Measurements from ENCODE around the gene LGR6.

LGR6 gene

DNA sequence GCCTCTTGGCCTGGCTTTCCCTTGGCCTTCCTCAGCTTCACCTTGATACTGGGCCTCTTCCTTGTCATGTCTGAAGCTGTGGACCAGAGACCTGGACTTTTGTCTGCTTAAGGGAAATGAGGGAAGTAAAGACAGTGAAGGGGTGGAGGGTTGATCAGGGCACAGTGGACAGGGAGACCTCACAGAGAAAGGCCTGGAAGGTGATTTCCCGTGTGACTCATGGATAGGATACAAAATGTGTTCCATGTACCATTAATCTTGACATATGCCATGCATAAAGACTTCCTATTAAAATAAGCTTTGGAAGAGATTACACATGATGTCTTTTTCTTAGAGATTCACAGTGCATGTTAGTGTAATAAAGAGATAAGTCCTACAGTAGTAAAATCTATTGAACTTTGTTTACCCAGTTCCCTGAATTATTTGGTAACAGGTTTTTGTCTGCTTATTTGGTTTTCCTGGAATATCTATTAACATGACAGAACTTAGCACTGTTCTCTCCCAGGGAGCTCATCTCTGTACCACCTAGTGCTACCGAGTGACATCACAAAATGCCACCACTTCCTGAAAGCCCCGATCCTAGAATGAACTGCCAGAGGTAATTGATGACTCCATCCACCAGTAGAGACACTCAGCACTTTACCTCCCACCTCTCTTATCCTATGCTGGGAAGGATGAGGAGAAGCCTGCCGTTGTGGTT, 125.9 kb downstream of the LGR6 start:
- no peak overlapping the region for H3K4me2 ChIP-seq
- H3K79me2 ChIP-seq (ENCODE audit: insufficient read depth, low read depth): no peaks in the 10 kb centered on the region
- no peak overlapping the region for H3K9ac ChIP-seq
- H3K27me3 ChIP-seq (ENCODE audit: insufficient read depth, low read depth): no peaks in the 10 kb centered on the region
- H3K4me1 ChIP-seq (ENCODE audit: low read depth, poor library complexity, severe bottlenecking): no peaks in the 10 kb centered on the region
- no peak overlapping the region for H3K27ac ChIP-seq
- no peaks in the 10 kb centered on the region for H3K36me3 ChIP-seq (ENCODE audit: insufficient read depth)
- H4K20me1 ChIP-seq (ENCODE audit: insufficient read depth): no peaks in the 10 kb centered on the region
- TF ChIP-seq, protein P1, sequence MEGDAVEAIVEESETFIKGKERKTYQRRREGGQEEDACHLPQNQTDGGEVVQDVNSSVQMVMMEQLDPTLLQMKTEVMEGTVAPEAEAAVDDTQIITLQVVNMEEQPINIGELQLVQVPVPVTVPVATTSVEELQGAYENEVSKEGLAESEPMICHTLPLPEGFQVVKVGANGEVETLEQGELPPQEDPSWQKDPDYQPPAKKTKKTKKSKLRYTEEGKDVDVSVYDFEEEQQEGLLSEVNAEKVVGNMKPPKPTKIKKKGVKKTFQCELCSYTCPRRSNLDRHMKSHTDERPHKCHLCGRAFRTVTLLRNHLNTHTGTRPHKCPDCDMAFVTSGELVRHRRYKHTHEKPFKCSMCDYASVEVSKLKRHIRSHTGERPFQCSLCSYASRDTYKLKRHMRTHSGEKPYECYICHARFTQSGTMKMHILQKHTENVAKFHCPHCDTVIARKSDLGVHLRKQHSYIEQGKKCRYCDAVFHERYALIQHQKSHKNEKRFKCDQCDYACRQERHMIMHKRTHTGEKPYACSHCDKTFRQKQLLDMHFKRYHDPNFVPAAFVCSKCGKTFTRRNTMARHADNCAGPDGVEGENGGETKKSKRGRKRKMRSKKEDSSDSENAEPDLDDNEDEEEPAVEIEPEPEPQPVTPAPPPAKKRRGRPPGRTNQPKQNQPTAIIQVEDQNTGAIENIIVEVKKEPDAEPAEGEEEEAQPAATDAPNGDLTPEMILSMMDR (conservative IDR thresholded peaks at IDR 0.05; ENCODE audit: low read depth, low read length): no peak
- no peak overlapping the region for H3K4me3 ChIP-seq (IDR thresholded peaks at IDR 0.05; ENCODE audit: insufficient read depth, low read depth, low read length)
- no peak overlapping the region for H2AFZ ChIP-seq (ENCODE audit: low read depth)

DNA sequence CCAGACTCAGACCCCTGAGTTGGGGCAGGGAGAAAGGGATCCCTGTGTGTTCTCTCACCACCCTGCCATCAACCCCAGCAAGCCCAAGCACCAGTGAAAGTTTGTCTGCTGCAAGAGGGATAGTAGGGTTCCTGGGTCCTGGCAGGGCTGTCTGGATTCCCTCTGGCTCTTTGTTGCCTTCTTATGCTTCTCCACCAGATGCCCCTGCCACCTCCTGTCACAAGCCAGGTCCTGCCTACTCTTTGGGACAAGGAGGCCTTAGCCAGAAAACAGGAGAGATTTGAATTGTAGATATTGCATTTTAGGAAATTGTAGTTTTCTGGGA, 126.4 kb downstream of the LGR6 start:
- H3K4me3 ChIP-seq (IDR thresholded peaks at IDR 0.05; ENCODE audit: insufficient read depth, low read depth, low read length): no peak overlapping the region
- no peaks in the 10 kb centered on the region for H3K27me3 ChIP-seq (ENCODE audit: insufficient read depth, low read depth)
- H2AFZ ChIP-seq (ENCODE audit: low read depth): no peak overlapping the region
- H4K20me1 ChIP-seq (ENCODE audit: insufficient read depth): no peaks in the 10 kb centered on the region
- no peak overlapping the region for H3K27ac ChIP-seq
- no peaks in the 10 kb centered on the region for H3K4me1 ChIP-seq (ENCODE audit: low read depth, poor library complexity, severe bottlenecking)
- TF ChIP-seq, protein P1 (conservative IDR thresholded peaks at IDR 0.05; ENCODE audit: low read depth, low read length): no peak
- no peak overlapping the region for H3K4me2 ChIP-seq
- H3K9ac ChIP-seq: no peak overlapping the region
- no peaks in the 10 kb centered on the region for H3K36me3 ChIP-seq (ENCODE audit: insufficient read depth)
- H3K79me2 ChIP-seq (ENCODE audit: insufficient read depth, low read depth): no peaks in the 10 kb centered on the region

DNA sequence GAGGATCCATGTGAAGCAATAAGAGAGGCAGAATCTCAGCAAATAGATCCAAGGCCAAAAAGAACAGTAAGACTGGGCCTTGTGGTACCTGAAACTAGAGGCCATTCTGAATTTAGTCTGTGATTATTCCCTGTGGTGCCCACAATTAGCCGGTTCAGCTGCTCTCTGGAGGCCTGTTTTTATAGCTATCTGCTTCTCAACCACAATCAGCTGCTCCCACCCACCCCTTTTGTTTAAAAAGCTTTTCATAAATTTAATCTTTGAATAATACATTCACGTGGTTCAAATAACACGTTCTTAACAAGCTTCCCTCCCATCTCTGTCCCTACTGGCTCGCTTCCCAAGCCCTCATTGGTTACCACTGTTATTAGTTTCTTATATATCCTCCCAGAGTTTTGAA, 130.1 kb downstream of the LGR6 start:
- H3K4me1 ChIP-seq (ENCODE audit: low read depth, poor library complexity, severe bottlenecking): no peaks in the 10 kb centered on the region
- H4K20me1 ChIP-seq (ENCODE audit: insufficient read depth): no peaks in the 10 kb centered on the region
- H3K4me2 ChIP-seq: no peak overlapping the region
- no peak overlapping the region for H3K9ac ChIP-seq
- TF ChIP-seq, protein P1 (conservative IDR thresholded peaks at IDR 0.05; ENCODE audit: low read depth, low read length): no peak
- H3K27me3 ChIP-seq (ENCODE audit: insufficient read depth, low read depth): no peaks in the 10 kb centered on the region
- H3K4me3 ChIP-seq (IDR thresholded peaks at IDR 0.05; ENCODE audit: insufficient read depth, low read depth, low read length): no peak overlapping the region
- no peaks in the 10 kb centered on the region for H3K79me2 ChIP-seq (ENCODE audit: insufficient read depth, low read depth)
- no peak overlapping the region for H3K27ac ChIP-seq
- no peaks in the 10 kb centered on the region for H3K36me3 ChIP-seq (ENCODE audit: insufficient read depth)
- H2AFZ ChIP-seq (ENCODE audit: low read depth): no peak overlapping the region

GRCh38 chr1:202324646-202325045, 131.0 kb downstream of the LGR6 start:
- Histone ChIP-seq H3K4me1 (ENCODE audit: low read depth, poor library complexity, severe bottlenecking) (no peaks in the 10 kb centered on the region), H3K36me3 (ENCODE audit: insufficient read depth) (no peaks in the 10 kb centered on the region), H3K27me3 (ENCODE audit: insufficient read depth, low read depth) (no peaks in the 10 kb centered on the region), H2AFZ (ENCODE audit: low read depth) (no peak overlapping the region), H3K9ac (no peak overlapping the region), H3K4me2 (no peak overlapping the region), H3K27ac (no peak overlapping the region), H3K79me2 (ENCODE audit: insufficient read depth, low read depth) (no peaks in the 10 kb centered on the region), H4K20me1 (ENCODE audit: insufficient read depth) (no peaks in the 10 kb centered on the region), H3K4me3 (IDR thresholded peaks at IDR 0.05; ENCODE audit: insufficient read depth, low read depth, low read length) (no peak overlapping the region)
- TF ChIP-seq, protein P1 (conservative IDR thresholded peaks at IDR 0.05; ENCODE audit: low read depth, low read length): no peak
